DMS114 treated with DMSO at 0.1 percent for 48 hours (cell line): ENCODE results near the gene ZNF407.

Experiments
- DNase-seq: peaks from one replicate; lab custom pipeline; 2025; ENCODE audit not compliant: unreplicated experiment; lab: John Stamatoyannopoulos, UW

Gene ZNF407

DNA sequence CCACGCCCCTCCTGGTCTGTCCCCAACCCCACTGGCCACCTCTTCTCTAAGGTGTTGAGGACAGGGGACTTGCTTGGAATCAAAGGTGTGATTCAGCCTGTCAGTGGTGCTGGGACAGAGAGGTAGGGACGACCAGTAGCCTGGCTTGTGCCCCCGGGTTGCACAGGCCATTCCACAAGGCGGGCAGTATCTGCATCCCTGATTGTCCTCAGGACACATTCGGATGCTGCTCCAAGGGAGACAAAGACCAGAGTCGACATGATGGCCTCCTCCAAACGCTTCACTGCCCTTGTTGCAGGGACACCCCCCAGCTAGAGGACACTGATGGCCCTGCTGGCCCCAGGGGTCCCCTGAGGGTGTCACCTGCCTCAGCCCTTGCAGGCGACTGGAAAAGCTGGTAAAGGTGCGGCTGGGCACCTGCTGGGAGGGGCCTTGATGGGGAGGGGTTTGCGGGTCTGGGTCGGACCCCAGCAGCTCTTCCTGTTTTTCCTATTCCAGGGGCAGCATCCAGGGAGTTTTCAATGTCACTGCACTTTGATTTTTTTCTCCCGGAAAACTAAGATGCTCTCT is 513.3 kb downstream of the ZNF407 start:
- no peak for DNase-seq

DNA sequence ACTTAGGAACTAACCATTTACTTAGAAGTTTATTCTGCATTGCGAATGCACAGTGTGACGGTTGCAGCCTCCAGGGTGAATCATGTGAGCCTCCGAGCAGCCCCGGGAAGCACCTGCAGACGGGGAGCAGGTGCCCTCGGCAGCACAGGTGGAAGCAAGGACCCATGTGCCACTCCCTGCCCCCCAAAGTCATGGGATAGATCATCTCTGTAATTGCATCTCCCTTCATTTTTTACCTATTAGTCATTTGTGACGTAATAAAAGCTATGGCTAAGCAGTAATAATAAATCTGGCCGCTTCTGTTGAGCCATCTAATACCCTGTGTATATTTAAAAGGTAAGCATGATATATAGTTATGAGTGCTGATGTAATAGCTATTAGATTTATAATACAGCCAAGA is 514.1 kb downstream of the ZNF407 start:
- DNase-seq = no peak

- DNase-seq = no peak
Observed at GRCh38 chr18:75112186-75113096, 514.8 kb downstream of the ZNF407 start.

- no peak for DNase-seq
Observed at GRCh38 chr18:75113455-75113854, 515.8 kb downstream of the ZNF407 start.

- DNase-seq = no peak
Observed at GRCh38 chr18:75114231-75114764, 516.6 kb downstream of the ZNF407 start.
